HEK293 (cell line): Measurements from ENCODE around the gene ZFR2.

Experiments used
- CTCF ChIA-PET: fragments of 350-600 bp; formaldehyde crosslinking; extraction: SDS; loops from one replicate; lab custom pipeline; 2021; ENCODE audit warnings: antibody characterized with exemption; lab: Yijun Ruan, JAX
- POLR2A ChIA-PET: fragments of 300-600 bp; formaldehyde crosslinking; extraction: SDS; loops from one replicate; lab custom pipeline; 2020; ENCODE audit warnings: antibody characterized with exemption, inconsistent platforms; lab: Yijun Ruan, JAX
- H3K27ac ChIP-seq: fragments of 200-500 bp; sonication (Bioruptor generic); 2 replicates; pipeline ENCODE4 v1.5.1; 2014; ENCODE audit warnings: low read depth, low read length, control low read depth, inconsistent platforms; ENCODE audit errors: extremely low read depth
- H3K36me3 ChIP-seq, 2 experiments: fragments of 200-500 bp in 1 of 2; sonication (Bioruptor generic) in 1 of 2; 1 replicate in 1 of 2; 2 replicates in 1 of 2; pipeline ENCODE4 v1.5.1; 2014 to 2017; ENCODE audit warnings: inconsistent platforms in 2 of 2, low read length in 2 of 2; ENCODE audit not compliant: control insufficient read depth in 2 of 2, insufficient read depth in 1 of 2
- H3K4me1 ChIP-seq: fragments of 200-500 bp; sonication (Bioruptor generic); 2 replicates; pipeline ENCODE4 v1.5.1; 2014; ENCODE audit warnings: mild to moderate bottlenecking, low read length, inconsistent platforms; ENCODE audit not compliant: control insufficient read depth, insufficient read depth
- H3K4me3 ChIP-seq: 2 replicates; pipeline ENCODE4 v1.5.1; 2011; ENCODE audit warnings: low read depth, mild to moderate bottlenecking, control low read depth, low read length, moderate library complexity
- H3K9me3 ChIP-seq: fragments of 200-500 bp; sonication (Bioruptor generic); 2 replicates; pipeline ENCODE4 v1.5.1; 2014; ENCODE audit warnings: low read depth, low read length, inconsistent platforms; ENCODE audit not compliant: control insufficient read depth, insufficient read depth
- BCL6B ChIP-seq: fragments of 450-650 bp; formaldehyde crosslinking; IDR thresholded peaks from 2 replicates; pipeline ENCODE4 v1.5.1; 2017; ENCODE audit warnings: missing biosample characterization, missing genetic modification characterization
- GLI4 ChIP-seq: fragments of 450-650 bp; formaldehyde crosslinking; IDR thresholded peaks from 2 replicates; pipeline ENCODE4 v1.5.1; 2016; ENCODE audit warnings: missing biosample characterization, missing genetic modification characterization
- IKZF3 ChIP-seq: fragments of 450-650 bp; IDR thresholded peaks from 2 replicates; pipeline ENCODE4 v1.5.0; 2018; ENCODE audit warnings: missing biosample characterization, mild to moderate bottlenecking, missing genetic modification characterization, moderate library complexity
- KLF9 ChIP-seq: fragments of 450-650 bp; formaldehyde crosslinking; IDR thresholded peaks from 2 replicates; pipeline ENCODE4 v1.5.1; 2016; ENCODE audit warnings: missing biosample characterization, missing genetic modification characterization, low read depth
- OSR2 ChIP-seq: fragments of 450-650 bp; formaldehyde crosslinking; IDR thresholded peaks from 2 replicates; pipeline ENCODE4 v1.5.1; 2016; ENCODE audit warnings: missing biosample characterization, missing genetic modification characterization
- OVOL3 ChIP-seq: fragments of 450-650 bp; formaldehyde crosslinking; IDR thresholded peaks from 2 replicates; pipeline ENCODE4 v1.5.1; 2016; ENCODE audit warnings: missing biosample characterization, missing genetic modification characterization
- ZIC2 ChIP-seq: fragments of 450-650 bp; formaldehyde crosslinking; IDR thresholded peaks from 2 replicates; pipeline ENCODE4 v1.5.1; 2016; ENCODE audit warnings: missing biosample characterization, missing genetic modification characterization
- ZNF211 ChIP-seq: fragments of 450-650 bp; formaldehyde crosslinking; IDR thresholded peaks from 2 replicates; pipeline ENCODE4 v1.5.1; 2016; ENCODE audit warnings: low read depth, missing biosample characterization, missing genetic modification characterization
- ZNF24 ChIP-seq: fragments of 450-650 bp; formaldehyde crosslinking; IDR thresholded peaks from 2 replicates; pipeline ENCODE4 v1.5.1; 2016; ENCODE audit warnings: missing biosample characterization, missing genetic modification characterization
- ZNF341 ChIP-seq: fragments of 450-650 bp; formaldehyde crosslinking; IDR thresholded peaks from 2 replicates; pipeline ENCODE4; 2016; ENCODE audit warnings: low read depth, missing biosample characterization, missing genetic modification characterization
- ZNF529 ChIP-seq: fragments of 450-650 bp; formaldehyde crosslinking; IDR thresholded peaks from 2 replicates; pipeline ENCODE4 v1.5.1; 2017; ENCODE audit warnings: missing genetic modification characterization, missing biosample characterization; ENCODE audit not compliant: insufficient replicate concordance
- ZNF623 ChIP-seq: fragments of 450-650 bp; formaldehyde crosslinking; IDR thresholded peaks from 2 replicates; pipeline ENCODE4 v1.5.1; 2016; ENCODE audit warnings: missing biosample characterization, missing genetic modification characterization
- ZNF629 ChIP-seq: fragments of 450-650 bp; formaldehyde crosslinking; IDR thresholded peaks from 2 replicates; pipeline ENCODE4 v1.5.1; 2017; ENCODE audit warnings: missing biosample characterization, missing genetic modification characterization
- ZNF658 ChIP-seq: fragments of 450-650 bp; formaldehyde crosslinking; IDR thresholded peaks from 2 replicates; pipeline ENCODE4; 2016; ENCODE audit warnings: missing biosample characterization, missing genetic modification characterization
- ZNF76 ChIP-seq: fragments of 450-650 bp; formaldehyde crosslinking; IDR thresholded peaks from 2 replicates; pipeline ENCODE4; 2016; ENCODE audit warnings: low read depth, missing biosample characterization, missing genetic modification characterization, borderline replicate concordance
- ZSCAN18 ChIP-seq: fragments of 450-650 bp; formaldehyde crosslinking; IDR thresholded peaks from 2 replicates; pipeline ENCODE4 v1.5.1; 2016; ENCODE audit warnings: missing biosample characterization, missing genetic modification characterization
- TF ChIP-seq, protein P1 (sequence below): fragments of 450-650 bp; IDR thresholded peaks from 2 replicates; pipeline ENCODE4 v1.5.1; 2018; ENCODE audit warnings: missing biosample characterization, mild to moderate bottlenecking, missing genetic modification characterization
- TF ChIP-seq, protein P2 (sequence below): fragments of 450-650 bp; formaldehyde crosslinking; IDR thresholded peaks from 2 replicates; pipeline ENCODE4 v1.5.1; 2016; ENCODE audit warnings: missing biosample characterization, missing genetic modification characterization

ZFR2 gene

DNA sequence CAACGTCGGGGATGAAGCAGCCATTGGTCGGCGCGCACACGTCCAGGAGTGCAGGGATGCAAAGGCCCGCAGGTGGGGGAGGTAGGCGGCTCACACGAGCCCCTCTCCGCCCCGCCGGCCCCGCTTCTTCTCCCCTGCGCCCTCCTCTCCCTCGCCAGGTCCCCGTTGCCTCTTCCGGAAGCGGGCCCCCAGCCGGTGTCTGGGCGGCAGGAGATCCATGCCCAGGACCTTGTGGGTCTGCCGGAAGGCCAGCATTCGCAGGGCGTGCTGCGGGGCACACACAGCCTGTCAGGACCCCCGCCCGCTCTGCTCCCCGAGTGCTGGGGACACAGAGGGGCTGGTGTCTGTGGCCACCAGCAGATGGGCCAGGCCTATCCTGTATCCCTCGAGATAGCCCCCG lies 63.0 kb downstream of the ZFR2 start:
- no peak overlapping the region for H3K4me3 ChIP-seq
- no peaks in the 10 kb centered on the region for H3K36me3 ChIP-seq
- peaks cover 2% of the 10 kb centered on the region; the same call in 1 of the 2 replicates for H3K4me1 ChIP-seq
- TF ChIP-seq ZNF341 (tag by site-specific recombination) = no peak
- no peak for TF ChIP-seq ZNF76 (tag by site-specific recombination)
- TF ChIP-seq ZSCAN18 (tag by site-specific recombination) = no peak
- no peak for TF ChIP-seq BCL6B (tag by site-specific recombination)
- TF ChIP-seq IKZF3 (tag by site-specific recombination) = no peak
- no peak for TF ChIP-seq ZNF658 (tag by site-specific recombination)
- no peak for TF ChIP-seq ZNF211 (tag by site-specific recombination)
- no peak for TF ChIP-seq ZNF529 (tag by site-specific recombination)
- no peak for TF ChIP-seq KLF9 (tag by site-specific recombination)
- TF ChIP-seq ZNF623 (tag by site-specific recombination) = no peak
- no peak for TF ChIP-seq ZNF24 (tag by site-specific recombination)
- no peak for TF ChIP-seq ZNF629
- no peak for TF ChIP-seq OSR2 (tag by site-specific recombination)
- TF ChIP-seq OVOL3 (tag by site-specific recombination) = no peak
- TF ChIP-seq, protein P1, sequence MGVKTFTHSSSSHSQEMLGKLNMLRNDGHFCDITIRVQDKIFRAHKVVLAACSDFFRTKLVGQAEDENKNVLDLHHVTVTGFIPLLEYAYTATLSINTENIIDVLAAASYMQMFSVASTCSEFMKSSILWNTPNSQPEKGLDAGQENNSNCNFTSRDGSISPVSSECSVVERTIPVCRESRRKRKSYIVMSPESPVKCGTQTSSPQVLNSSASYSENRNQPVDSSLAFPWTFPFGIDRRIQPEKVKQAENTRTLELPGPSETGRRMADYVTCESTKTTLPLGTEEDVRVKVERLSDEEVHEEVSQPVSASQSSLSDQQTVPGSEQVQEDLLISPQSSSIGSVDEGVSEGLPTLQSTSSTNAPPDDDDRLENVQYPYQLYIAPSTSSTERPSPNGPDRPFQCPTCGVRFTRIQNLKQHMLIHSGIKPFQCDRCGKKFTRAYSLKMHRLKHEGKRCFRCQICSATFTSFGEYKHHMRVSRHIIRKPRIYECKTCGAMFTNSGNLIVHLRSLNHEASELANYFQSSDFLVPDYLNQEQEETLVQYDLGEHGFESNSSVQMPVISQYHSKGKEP = no peak
- TF ChIP-seq, protein P2, sequence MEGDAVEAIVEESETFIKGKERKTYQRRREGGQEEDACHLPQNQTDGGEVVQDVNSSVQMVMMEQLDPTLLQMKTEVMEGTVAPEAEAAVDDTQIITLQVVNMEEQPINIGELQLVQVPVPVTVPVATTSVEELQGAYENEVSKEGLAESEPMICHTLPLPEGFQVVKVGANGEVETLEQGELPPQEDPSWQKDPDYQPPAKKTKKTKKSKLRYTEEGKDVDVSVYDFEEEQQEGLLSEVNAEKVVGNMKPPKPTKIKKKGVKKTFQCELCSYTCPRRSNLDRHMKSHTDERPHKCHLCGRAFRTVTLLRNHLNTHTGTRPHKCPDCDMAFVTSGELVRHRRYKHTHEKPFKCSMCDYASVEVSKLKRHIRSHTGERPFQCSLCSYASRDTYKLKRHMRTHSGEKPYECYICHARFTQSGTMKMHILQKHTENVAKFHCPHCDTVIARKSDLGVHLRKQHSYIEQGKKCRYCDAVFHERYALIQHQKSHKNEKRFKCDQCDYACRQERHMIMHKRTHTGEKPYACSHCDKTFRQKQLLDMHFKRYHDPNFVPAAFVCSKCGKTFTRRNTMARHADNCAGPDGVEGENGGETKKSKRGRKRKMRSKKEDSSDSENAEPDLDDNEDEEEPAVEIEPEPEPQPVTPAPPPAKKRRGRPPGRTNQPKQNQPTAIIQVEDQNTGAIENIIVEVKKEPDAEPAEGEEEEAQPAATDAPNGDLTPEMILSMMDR (tag by site-specific recombination) = no peak
- ChIA-PET CTCF (interaction anchor here (0.7 to 1.5 kb wide), 3 partner anchors 16 to 46 kb away, joined by 3 to 10 read pairs (median 3); no protein-coding TSS in a partner anchor), POLR2A (no interaction called here)
- no peak overlapping the region for H3K27ac ChIP-seq
- H3K9me3 ChIP-seq = no peaks in the 10 kb centered on the region

DNA sequence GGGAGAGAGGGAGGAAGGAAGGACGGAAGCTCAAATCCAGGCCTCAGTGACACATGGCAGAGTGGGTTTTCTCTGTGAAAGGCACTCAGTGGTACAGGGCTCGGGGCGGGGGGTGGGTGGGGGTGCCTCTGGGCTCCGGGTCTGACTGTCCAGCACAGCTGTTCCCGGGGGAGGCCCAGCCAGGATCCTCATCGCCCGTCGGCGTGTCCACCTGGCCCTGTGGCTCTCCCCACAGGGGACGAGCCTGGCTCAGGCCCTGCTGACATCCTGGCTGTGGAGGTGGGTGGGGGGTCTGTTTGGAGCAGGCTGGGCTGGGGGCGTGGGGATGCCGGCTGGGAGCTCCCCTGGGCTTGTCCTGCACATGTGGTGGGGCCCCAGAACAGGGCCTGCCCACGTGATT lies 64.4 kb downstream of the ZFR2 start:
- no peaks in the 10 kb centered on the region for H3K9me3 ChIP-seq
- ChIA-PET CTCF (interaction anchor here (0.8 to 1.5 kb wide), 2 partner anchors 18 to 48 kb away, joined by 3 read pairs; no protein-coding TSS in a partner anchor), POLR2A (no interaction called here)
- no peak overlapping the region for H3K27ac ChIP-seq
- no peaks in the 10 kb centered on the region for H3K36me3 ChIP-seq
- no peak overlapping the region for H3K4me3 ChIP-seq
- H3K4me1 ChIP-seq = peaks cover 2% of the 10 kb centered on the region; the same call in 1 of the 2 replicates
- TF ChIP-seq ZIC2 (tag by site-specific recombination) (0 out of 2 replicates have a peak, but pooled peaks have one; percentile 11), GLI4 (tag by site-specific recombination) (no peak)
